VCaP (cell line): ENCODE measurements around the gene TMEM222.
A peak's percentile ranks its signal among the peaks of the same experiment; 100 is the strongest.

ENCODE experiments used
- H3K27ac ChIP-seq: fragments of 450-650 bp; 2 replicates; pipeline ENCODE4 v1.5.1; 2017
- TF ChIP-seq, protein P1 (sequence below): fragments of 450-650 bp; conservative IDR thresholded peaks from 2 replicates; pipeline ENCODE4 v1.5.1; 2017; ENCODE audit warnings: mild to moderate bottlenecking, moderate library complexity

The TMEM222 gene

DNA sequence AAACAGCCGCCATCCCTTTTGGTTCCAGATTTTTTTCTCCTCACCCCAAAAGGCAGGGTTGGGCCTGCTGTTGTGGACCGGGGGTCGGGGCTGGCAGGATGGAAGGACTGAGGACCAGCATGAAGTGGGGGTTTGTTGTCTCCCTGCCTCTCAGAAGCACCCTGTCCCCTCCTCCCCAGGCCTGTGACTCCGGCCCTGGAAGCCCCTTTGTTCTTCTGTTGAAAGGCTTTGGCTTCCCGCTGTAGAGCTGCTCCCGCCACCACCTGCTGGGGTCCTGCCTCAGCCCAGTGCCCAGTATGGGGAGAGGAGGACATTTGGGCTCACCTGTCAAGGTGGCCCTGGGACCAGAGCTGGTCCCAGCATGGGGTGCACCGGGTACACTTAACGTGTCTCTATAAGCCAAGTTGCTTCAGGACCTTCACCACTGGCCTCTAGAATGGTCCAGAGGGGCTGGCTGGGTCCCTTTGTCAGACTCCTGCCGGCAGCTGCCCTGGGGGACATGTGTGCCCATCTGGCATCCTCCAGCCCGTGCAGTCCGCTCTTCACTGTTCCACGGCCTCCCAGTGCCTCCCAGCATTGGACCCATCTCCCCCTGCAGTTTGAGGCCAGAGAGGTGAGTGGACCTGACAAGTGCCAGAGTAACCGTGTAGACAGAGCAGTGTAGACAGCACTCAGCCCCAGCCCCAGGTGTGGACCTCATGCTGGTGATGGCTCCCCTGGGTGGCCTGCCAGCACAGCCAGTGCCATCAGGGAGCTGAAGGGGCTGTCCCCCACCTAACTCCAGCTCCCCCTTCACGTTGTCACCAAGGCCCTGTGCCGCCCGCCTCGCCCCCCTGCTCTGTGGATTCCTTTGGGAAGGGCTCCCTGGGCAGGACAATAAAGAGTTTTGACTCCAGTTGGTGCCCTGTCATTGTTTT is 13.8 kb downstream of the TMEM222 start:
- TF ChIP-seq, protein P1, sequence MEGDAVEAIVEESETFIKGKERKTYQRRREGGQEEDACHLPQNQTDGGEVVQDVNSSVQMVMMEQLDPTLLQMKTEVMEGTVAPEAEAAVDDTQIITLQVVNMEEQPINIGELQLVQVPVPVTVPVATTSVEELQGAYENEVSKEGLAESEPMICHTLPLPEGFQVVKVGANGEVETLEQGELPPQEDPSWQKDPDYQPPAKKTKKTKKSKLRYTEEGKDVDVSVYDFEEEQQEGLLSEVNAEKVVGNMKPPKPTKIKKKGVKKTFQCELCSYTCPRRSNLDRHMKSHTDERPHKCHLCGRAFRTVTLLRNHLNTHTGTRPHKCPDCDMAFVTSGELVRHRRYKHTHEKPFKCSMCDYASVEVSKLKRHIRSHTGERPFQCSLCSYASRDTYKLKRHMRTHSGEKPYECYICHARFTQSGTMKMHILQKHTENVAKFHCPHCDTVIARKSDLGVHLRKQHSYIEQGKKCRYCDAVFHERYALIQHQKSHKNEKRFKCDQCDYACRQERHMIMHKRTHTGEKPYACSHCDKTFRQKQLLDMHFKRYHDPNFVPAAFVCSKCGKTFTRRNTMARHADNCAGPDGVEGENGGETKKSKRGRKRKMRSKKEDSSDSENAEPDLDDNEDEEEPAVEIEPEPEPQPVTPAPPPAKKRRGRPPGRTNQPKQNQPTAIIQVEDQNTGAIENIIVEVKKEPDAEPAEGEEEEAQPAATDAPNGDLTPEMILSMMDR = no peak
- H3K27ac ChIP-seq = no peak overlapping the region

- H3K27ac ChIP-seq = no peak overlapping the region
- TF ChIP-seq, protein P1 = no peak
Observed at GRCh38 chr1:27336756-27337155, 14.8 kb downstream of the TMEM222 start.

- TF ChIP-seq, protein P1 = no peak
- no peak overlapping the region for H3K27ac ChIP-seq
Observed at GRCh38 chr1:27338751-27339150, 16.8 kb downstream of the TMEM222 start.

DNA sequence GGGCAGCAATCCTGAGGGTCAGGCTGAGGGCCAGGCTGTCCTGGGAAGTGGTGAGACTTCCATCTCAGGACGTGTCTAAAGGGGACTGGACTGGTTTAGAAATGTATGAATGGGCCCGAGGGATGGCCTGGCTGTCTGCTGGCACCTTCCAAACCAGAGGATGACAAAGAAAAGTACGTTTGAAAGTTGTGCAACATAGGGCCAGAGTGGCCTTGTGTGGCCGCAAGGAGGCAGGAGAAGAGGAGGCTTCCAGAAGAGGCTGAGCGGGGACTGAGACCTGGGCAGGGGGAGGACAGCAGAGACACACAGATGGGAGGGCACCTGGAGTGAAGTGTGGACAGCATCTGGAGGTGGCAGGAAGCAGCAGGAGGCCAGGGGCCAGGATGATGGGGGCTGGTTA is 17.2 kb downstream of the TMEM222 start:
- H3K27ac ChIP-seq = no peak overlapping the region
- TF ChIP-seq, protein P1 = no peak

- TF ChIP-seq, protein P1 = no peak
Observed at GRCh38 chr1:27341525-27342252, 19.7 kb downstream of the TMEM222 start, which contains the start of gene SYTL1. Gene SYTL1 (plus strand): TSS chr1:27342022. CDS start chr1:27345335, 3,313 bp downstream.

DNA sequence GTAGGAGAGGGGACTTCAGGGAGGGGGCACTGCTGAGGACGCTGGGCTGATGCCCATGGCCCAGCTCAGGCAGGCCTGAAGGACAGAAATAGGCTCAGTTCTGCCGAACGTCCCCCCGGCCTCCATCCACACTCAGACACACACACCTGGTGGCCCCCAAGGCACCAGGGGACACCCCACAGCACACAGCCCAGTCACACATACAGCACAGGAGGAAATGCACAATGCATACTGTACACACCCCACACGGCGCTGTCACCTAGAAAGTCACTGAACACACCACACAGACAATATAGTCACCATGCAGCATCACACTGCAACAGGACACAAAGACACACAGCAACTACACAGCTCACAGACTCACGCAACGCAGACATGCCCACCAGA is 20.4 kb downstream of the TMEM222 start:
- peak overlapping the region; percentile 80 for H3K27ac ChIP-seq
- TF ChIP-seq, protein P1 = no peak

More at GRCh38 chr1:27341525-27342252, 19.7 kb downstream of the TMEM222 start, which contains the start of gene SYTL1:
- peak within 1 kb of the TSS; percentile 80 for H3K27ac ChIP-seq
